ENCODE measurements around the gene PTPRJ.
"Not testable (repeated sequence)": the region's sequence is repeated elsewhere in the genome, so short reads cannot be mapped to it uniquely, and the experiment has no call there.

The PTPRJ gene

DNA sequence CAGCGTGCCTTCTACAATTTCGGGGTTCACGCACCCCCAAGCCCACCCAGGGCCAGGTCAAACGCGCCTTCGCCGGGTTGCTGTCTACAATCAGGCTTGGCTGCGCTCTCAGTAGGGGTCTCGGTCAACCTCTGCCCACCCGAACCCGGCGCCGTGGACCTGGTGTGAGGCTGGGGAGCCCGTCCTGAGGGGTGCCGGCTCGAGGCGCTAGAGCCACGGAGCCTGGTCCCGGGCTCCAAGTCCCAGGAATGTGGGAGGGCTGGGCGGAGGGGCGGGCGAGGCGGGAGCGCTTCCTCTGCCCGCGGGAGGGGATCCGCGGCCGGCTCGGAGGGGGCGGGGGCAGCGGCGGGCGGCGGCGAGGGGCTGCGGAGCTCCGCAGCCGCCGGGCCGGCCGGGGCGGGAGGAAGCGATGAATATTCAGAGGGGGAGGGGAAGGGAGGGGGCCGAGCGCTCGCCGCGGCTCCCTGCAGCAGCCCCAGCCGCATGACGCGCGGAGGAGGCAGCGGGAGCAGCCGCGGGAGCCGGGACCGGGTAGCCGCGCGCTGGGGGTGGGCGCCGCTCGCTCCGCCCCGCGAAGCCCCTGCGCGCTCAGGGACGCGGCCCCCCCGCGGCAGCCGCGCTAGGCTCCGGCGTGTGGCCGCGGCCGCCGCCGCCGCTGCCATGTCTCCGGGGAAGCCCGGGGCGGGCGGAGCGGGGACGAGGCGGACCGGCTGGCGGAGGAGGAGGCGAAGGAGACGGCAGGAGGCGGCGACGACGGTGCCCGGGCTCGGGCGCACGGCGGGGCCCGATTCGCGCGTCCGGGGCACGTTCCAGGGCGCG is at the start of gene PTPRJ:
PTPRJ (plus strand) TSS at position 472 of the 819 bp plus-strand sequence. CDS start 354 bp downstream, outside the sequence.
- H3K4me3 ChIP-seq (ENCODE audit: low read length) = peak within 1 kb of the TSS; percentile 67
- DNase-seq (ENCODE audit: low read depth) = peak; percentile 50
- TF ChIP-seq, protein P1, sequence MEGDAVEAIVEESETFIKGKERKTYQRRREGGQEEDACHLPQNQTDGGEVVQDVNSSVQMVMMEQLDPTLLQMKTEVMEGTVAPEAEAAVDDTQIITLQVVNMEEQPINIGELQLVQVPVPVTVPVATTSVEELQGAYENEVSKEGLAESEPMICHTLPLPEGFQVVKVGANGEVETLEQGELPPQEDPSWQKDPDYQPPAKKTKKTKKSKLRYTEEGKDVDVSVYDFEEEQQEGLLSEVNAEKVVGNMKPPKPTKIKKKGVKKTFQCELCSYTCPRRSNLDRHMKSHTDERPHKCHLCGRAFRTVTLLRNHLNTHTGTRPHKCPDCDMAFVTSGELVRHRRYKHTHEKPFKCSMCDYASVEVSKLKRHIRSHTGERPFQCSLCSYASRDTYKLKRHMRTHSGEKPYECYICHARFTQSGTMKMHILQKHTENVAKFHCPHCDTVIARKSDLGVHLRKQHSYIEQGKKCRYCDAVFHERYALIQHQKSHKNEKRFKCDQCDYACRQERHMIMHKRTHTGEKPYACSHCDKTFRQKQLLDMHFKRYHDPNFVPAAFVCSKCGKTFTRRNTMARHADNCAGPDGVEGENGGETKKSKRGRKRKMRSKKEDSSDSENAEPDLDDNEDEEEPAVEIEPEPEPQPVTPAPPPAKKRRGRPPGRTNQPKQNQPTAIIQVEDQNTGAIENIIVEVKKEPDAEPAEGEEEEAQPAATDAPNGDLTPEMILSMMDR (conservative IDR thresholded peaks at IDR 0.05; ENCODE audit: low read length) = 0 out of 2 replicates have a peak, but pooled peaks have one; percentile 8

DNA sequence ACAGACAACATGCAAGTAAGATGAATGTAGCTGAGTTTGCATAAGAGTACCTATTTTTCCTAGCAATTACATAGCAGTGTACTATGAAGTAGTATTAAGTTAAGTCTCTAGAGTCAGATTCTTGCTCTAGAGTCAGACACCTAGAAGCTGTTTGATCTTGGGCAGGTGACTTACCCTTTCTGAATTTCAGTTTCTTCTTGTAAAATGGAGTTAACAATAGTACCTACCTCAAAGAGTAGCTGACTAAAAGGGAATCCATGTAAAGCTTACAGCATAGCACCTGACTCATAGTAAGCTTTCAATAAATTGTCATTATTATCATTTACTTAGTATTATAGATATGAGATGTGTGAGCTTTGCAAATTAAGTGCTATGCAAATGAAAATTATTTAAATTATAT is 47.8 kb upstream of the PTPRJ start:
- no peak for DNase-seq (ENCODE audit: low read depth)

DNA sequence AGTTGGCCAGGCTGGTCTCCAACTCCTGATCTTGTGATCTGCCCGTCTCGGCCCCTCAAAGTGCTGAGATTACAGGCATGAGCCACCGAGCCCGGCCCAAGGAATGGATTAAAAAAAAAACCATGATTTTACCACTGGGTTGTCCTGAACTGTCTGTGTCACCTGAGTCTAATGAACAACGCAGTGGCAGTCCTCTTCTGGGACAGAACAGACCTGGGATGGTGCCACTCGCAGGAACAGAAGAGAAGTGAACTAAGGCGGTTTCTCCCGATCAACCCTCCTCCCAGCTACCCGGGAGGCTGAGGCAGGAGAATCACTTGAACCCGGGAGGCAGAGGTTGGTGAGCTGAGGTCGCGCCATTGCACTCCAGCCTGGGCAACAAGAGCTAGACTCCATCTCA is 46.6 kb upstream of the PTPRJ start:
- not testable (repeated sequence) for H3K4me3 ChIP-seq (ENCODE audit: low read length); DNase-seq (ENCODE audit: low read depth)

More for the DNA sequence above, 47.8 kb upstream of the PTPRJ start:
- no peak overlapping the region for H3K4me3 ChIP-seq (ENCODE audit: low read length)
- TF ChIP-seq, protein P1 (conservative IDR thresholded peaks at IDR 0.05; ENCODE audit: low read length) = no peak

DNA sequence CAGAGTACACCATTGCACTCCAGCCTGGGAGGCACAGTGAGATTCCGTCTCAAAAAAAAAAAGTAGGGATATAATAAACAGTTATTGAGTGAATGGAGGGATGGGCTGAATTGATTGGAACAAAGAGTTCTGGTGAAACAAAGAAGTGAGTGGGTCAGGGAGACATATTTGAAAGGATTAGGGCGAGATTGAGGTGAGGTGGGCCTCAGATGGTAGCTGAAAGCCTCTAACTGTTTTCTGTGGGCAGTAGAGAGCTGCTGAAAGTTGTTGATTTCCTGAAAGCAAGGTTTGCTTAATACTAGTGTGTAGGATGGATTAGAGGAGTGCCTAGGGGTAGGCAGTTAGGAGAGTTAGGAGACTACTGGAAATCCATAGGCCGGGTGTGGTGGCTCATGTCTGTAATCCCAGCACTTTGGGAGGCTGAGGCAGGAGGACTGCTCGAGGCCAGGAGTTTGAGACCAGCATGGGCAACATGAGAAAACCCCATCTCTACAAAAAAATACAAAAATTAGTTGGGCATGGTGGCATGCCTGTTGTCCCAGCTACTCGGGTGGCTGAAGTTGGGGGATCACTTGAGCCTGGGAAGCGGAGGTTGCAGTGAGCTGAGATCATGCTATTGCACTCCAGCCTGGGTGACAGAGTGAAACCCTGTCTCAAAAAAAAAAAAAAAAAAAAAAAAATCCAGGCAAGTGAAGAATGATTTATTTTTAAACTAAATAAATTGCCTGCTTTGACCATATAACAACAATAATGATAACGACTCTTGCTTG is 41.4 kb upstream of the PTPRJ start:
- DNase-seq (ENCODE audit: low read depth) = no peak
- TF ChIP-seq, protein P1 (conservative IDR thresholded peaks at IDR 0.05; ENCODE audit: low read length) = no peak
- no peak overlapping the region for H3K4me3 ChIP-seq (ENCODE audit: low read length)

DNA sequence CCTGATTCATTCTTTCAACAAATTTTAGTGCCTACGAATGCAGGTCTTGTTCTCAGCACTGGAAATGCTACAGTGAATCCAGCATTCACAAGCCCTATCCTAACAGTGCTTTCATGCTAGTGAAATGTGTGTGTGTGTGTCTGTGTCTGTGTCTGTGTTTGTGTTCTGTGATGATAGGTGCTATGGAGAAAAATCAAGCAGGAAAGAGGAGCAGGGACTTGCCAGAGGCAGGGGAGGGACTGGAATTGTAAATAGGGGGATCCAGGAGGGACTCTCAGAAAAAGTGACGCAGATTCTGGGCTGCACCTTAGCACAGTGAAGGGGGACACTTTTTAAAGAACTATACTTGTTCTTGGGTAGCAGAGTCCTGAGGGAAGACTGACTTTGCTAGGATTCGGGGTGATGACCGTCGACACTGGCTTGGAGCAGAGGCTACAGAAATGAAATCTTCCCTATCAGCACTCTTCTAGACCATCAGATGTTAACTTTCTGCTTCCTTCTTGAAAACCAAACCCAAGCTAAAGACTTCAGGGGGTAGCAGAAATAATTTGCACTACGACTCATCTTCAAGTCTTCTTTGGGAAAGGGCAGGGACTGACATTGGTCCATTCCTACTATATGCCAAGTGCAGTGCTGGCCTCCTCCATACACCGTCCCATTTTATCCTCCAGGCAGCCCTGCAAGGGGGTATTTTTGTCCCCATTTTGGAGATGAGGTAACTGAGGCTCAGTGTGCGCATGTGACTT is 39.3 kb upstream of the PTPRJ start:
- TF ChIP-seq, protein P1 (conservative IDR thresholded peaks at IDR 0.05; ENCODE audit: low read length) = no peak
- no peak overlapping the region for H3K4me3 ChIP-seq (ENCODE audit: low read length)
- DNase-seq (ENCODE audit: low read depth) = no peak

DNA sequence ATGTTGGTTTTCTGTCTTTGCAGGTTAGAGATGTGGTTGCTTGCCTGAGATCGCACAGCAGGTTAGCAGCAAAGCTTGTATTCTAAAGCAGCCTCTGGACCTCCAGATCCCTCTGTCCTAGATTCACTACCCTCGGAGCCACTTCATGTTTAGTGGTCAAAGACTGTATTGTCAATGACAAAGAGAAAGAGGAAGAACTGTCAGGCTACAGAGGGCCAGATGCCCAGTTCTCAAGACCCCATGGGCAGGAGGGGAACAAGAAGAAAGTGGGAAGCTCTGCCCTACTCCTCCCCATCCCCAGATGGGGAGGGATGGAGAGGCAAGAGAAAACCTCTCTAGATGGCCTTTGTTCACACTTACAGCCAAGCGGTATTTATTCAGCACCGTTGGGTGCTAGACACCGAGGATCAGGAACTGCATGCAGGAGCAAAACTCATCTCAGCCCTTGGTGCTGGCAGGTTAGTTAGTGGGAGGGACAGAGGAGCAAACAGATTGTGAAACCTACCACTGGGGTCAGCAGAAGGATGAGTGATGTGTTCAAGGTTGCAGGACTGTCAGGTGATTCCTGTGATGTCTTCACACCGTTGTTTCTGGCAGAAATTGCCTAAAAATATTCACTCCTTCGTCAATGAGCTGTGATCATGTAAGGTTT is 38.3 kb upstream of the PTPRJ start:
- DNase-seq (ENCODE audit: low read depth) = no peak
- H3K4me3 ChIP-seq (ENCODE audit: low read length) = no peak overlapping the region
- TF ChIP-seq, protein P1 (conservative IDR thresholded peaks at IDR 0.05; ENCODE audit: low read length) = no peak

Data from AG10803 (cell line).